WERI-Rb-1 (cell line): ENCODE data around the gene EXOSC7.
"Not testable (repeated sequence)": the region's sequence is repeated elsewhere in the genome, so short reads cannot be mapped to it uniquely, and the experiment has no call there.

ENCODE experiments used
- DNase-seq: peaks from one replicate; pipeline ENCODE4 v3.0.0-alpha.2; 2020
- H3K27ac ChIP-seq: fragments of 250-450 bp; sonication (Bioruptor Pico); 2 replicates; pipeline ENCODE4 v1.5.1; 2020; ENCODE audit warnings: mild to moderate bottlenecking, moderate library complexity
- H3K27me3 ChIP-seq: fragments of 250-450 bp; sonication (Bioruptor Pico); 2 replicates; pipeline ENCODE4 v1.5.1; 2021; ENCODE audit warnings: mild to moderate bottlenecking, low read depth, moderate library complexity; ENCODE audit not compliant: insufficient read depth, severe bottlenecking
- H3K36me3 ChIP-seq: fragments of 250-450 bp; sonication (Bioruptor Pico); 2 replicates; pipeline ENCODE4 v1.5.1; 2020; ENCODE audit warnings: mild to moderate bottlenecking, moderate library complexity
- H3K4me3 ChIP-seq: 2 replicates; pipeline ENCODE4 v1.5.1; 2011; ENCODE audit warnings: low read depth, mild to moderate bottlenecking, control low read depth, low read length
- H3K9me3 ChIP-seq: fragments of 250-450 bp; sonication (Bioruptor Pico); 2 replicates; pipeline ENCODE4 v1.5.1; 2021; ENCODE audit warnings: mild to moderate bottlenecking, moderate library complexity; ENCODE audit not compliant: severe bottlenecking
- CTCF ChIP-seq: IDR thresholded peaks from 2 replicates; pipeline ENCODE4 v1.5.1; 2011; ENCODE audit warnings: low read depth, mild to moderate bottlenecking, control low read depth, inconsistent platforms, low read length

Gene EXOSC7

DNA sequence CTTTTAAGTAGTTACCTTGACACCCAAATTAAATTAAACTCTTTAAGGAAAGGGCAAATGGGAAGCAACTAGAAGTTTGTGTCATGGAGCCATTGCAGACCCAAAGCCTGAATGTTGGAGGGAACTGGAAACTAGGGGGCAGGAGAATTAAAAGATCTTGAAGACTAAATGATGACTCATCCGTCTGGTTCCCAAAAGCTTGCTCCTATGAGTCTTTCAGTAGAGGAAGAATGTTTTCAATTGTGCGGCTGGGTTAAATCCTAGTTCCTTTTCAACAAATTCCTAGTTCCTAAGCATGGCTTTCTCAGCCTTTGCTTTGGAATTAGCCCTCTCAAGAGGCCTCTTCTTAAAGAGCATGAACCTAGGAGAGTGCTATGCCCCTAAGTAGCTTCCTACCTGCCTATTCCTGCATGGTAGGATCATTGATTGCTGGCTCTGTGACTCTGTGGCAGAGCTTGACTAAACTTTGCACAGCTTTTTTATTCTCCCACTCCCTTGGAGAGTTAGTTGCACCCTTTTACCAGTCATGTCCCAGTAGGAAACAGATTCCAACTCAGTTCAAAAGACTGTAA lies 67.8 kb downstream of the EXOSC7 start:
- no peak overlapping the region for H3K27ac ChIP-seq
- no peaks in the 10 kb centered on the region for H3K36me3 ChIP-seq
- no peak overlapping the region for H3K4me3 ChIP-seq
- DNase-seq: no peak
- H3K9me3 ChIP-seq: no peaks in the 10 kb centered on the region
- no peaks in the 10 kb centered on the region for H3K27me3 ChIP-seq
- TF ChIP-seq CTCF: no peak

DNA sequence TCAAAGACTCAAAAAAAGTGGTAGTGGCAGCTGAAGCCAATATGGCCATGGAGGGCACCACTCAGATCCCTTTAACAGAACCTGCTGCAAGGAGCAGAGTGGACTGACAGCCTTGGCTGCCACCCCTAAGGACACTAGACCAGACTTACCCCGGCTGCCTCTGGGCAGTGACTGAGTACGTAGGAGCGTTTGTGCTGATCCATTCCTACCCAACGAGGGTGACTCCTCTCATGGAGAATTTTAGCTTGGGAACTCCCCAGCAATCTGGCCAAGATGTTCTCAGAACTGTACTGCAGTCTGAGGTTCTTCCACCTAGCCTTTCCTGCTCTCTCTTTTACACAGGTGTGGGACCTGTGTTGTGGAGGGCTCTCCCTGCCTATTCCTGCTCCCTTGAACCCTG lies 72.2 kb downstream of the EXOSC7 start:
- Histone ChIP-seq H3K27me3 (no peaks in the 10 kb centered on the region), H3K36me3 (no peaks in the 10 kb centered on the region), H3K4me3 (no peak overlapping the region), H3K27ac (no peak overlapping the region), H3K9me3 (no peaks in the 10 kb centered on the region)
- TF ChIP-seq CTCF: no peak
- no peak for DNase-seq

GRCh38 chr3:45049807-45050206 lies 73.8 kb downstream of the EXOSC7 start:
- Histone ChIP-seq H3K9me3 (no peaks in the 10 kb centered on the region), H3K36me3 (no peaks in the 10 kb centered on the region), H3K27ac (no peak overlapping the region), H3K27me3 (no peaks in the 10 kb centered on the region), H3K4me3 (no peak overlapping the region)
- no peak for TF ChIP-seq CTCF
- DNase-seq: no peak

DNA sequence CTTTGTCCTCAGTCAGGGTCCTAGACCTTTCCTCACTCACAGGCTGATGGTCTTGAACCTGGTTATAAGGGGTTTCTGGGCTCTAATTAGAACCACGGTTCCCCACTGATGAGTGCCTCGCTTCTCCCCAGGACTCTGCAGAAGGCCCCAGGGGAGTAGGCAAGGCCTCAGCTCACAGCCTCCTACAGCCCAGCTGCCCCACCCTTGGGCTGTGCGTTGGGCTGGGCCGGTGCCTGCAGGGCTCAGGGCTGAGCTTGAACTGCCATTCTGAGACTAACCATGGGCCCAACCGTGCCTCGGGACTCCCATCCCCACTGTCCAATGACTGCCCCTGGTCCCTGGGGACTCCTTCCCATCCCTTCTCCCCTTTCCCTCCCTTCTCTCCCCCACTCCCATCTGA lies 75.6 kb downstream of the EXOSC7 start:
- H3K27ac ChIP-seq: no peak overlapping the region
- no peak for DNase-seq
- H3K27me3 ChIP-seq: no peaks in the 10 kb centered on the region
- H3K4me3 ChIP-seq: no peak overlapping the region
- no peaks in the 10 kb centered on the region for H3K9me3 ChIP-seq
- no peak for TF ChIP-seq CTCF
- no peaks in the 10 kb centered on the region for H3K36me3 ChIP-seq

- not testable (repeated sequence) for H3K36me3 ChIP-seq, DNase-seq, H3K4me3 ChIP-seq, H3K27me3 ChIP-seq, H3K9me3 ChIP-seq, H3K27ac ChIP-seq
These were observed 77.8 kb downstream of the EXOSC7 start for GRCh38 chr3:45053805-45054195.

DNA sequence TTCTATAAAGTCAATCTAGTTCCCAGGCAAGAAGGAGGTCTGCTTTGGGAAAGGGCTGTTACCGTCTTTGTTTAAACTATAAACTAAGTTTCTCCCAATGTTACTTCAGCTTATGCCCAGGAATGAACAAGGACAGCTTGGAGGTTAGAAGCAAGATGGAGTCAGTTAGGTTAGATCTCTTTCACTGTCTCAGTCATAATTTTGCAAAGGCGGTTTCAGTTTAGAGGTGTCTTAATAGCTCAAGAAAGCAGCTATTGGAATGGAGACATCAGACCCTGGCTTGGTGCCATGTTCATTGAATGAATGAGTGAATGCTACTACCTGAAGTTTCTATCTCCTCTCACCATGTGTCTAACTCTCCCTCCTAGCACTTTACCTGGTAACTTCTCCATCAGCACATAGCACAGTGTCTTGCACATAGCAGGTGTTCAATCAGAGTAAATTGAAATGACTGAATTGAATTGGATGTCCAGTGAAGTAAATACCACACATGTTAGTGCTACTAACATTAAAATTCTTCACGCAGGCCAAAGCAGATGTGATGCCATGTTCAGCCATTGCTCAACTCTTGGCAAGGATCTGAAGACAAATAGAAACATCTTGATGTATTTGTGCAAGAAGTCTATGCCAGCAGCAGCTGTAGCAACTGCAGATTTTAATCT lies 78.3 kb downstream of the EXOSC7 start:
- no peak for TF ChIP-seq CTCF
- no peaks in the 10 kb centered on the region for H3K9me3 ChIP-seq
- H3K27ac ChIP-seq: no peak overlapping the region
- H3K27me3 ChIP-seq: no peaks in the 10 kb centered on the region
- no peak overlapping the region for H3K4me3 ChIP-seq
- no peak for DNase-seq
- no peaks in the 10 kb centered on the region for H3K36me3 ChIP-seq
